Prostate gland (tissue), 2 donors: ENCODE data around the gene DLGAP1. TPM values are rescaled to one million over a fixed set of nuclear protein-coding genes. Genes with fewer than 3 reads are reported as not detected.

ENCODE experiments used
- DNase-seq: peaks from one replicate; pipeline ENCODE4 v3.0.0-alpha.2; 2019; ENCODE audit warnings: low spot score
- H3K27ac ChIP-seq, 2 donors: fragments of 200-600 bp; sonication (generic); 2 replicates each; pipeline ENCODE4 v1.5.1; 2017 to 2019
- H3K27me3 ChIP-seq: fragments of 200-600 bp; sonication (generic); replicated peaks from 2 replicates; pipeline ENCODE4 v1.5.1; 2019; ENCODE audit not compliant: insufficient read depth
- H3K36me3 ChIP-seq, 2 donors: fragments of 200-600 bp; sonication (generic); 1 replicate in 1 of 2; 2 replicates in 1 of 2; pipeline versions ENCODE4 v1.5.1 to v1.8.1; 2017 to 2019
- H3K4me1 ChIP-seq: fragments of 200-600 bp; sonication (generic); replicated peaks from 2 replicates; pipeline ENCODE4 v1.5.1; 2019
- H3K4me3 ChIP-seq, 2 donors: fragments of 200-600 bp; sonication (generic); 2 replicates each; pipeline ENCODE4 v1.5.1; 2017 to 2019
- H3K9me3 ChIP-seq: fragments of 200-600 bp; sonication (generic); 2 replicates; pipeline ENCODE4 v1.5.1; 2017
- CTCF ChIP-seq, 4 experiments: fragments of 200-600 bp in 2 of 4; fragments of 450-650 bp in 2 of 4; sonication (generic) in 2 of 4; IDR thresholded peaks; 1 replicate in 3 of 4; 2 replicates in 1 of 4; pipeline ENCODE4 v1.5.1; 2016 to 2019; ENCODE audit warnings: antibody characterized with exemption in 4 of 4, mild to moderate bottlenecking in 2 of 4, moderate library complexity in 2 of 4
- POLR2A ChIP-seq: fragments of 450-650 bp; IDR thresholded peaks from one replicate; pipeline ENCODE4 v1.6.1; 2016; ENCODE audit warnings: antibody characterized with exemption, mild to moderate bottlenecking
- POLR2AphosphoS5 ChIP-seq: sonication (generic); formaldehyde crosslinking; IDR thresholded peaks from one replicate; pipeline ENCODE4 v1.6.1; 2017; ENCODE audit warnings: antibody characterized with exemption
- WGBS: methylation state at CpG from one replicate; pipeline ENCODE4 v1.1.5; 2018; 5-methylcytosine and 5-hydroxymethylcytosine counted together
- intact Hi-C: fragments of 100-400 bp; cut with DNase I; formaldehyde crosslinking; loops from one replicate; pipeline ENCODE4 v1.14.2; 2022
- total RNA-seq, 2 donors: library from RNA; depleted of rRNA; stranded (reverse); fragments of >200 nt; gene quantifications; one replicate each; pipeline ENCODE4 v1.1.0, GENCODE V29; 2016

Gene DLGAP1
- total RNA-seq, 2 donors from 2014 or later = 42.2 to 66.7 TPM

DNA sequence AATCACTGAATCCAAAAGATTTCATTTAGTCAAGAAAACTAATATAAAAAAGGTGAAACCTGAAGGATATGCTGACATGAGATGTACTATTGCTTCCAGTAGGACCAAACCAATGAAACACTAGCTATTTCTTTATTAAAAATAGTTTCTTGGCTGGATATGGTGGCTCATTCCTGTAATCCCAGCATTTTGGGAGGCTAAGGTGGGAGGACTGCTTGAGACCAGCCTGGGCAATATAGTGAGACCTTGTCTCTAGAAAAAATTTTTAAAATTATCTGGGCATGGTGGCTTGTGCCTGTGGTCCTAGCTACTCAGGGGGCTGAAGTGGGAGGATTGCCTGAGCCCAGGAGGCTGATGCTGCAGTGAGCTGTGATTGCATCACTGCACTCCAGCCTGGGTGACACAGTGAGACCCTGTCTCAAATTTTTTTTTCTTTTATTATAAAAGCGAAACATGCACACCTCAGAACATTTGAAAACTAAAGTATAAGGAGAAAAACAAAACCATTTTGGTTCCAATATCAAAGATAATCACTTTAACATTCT, 738.9 kb downstream of the DLGAP1 start:
- no peak for DNase-seq
- intact Hi-C loops = no loop called here
- TF ChIP-seq POLR2AphosphoS5 = no peak
- TF ChIP-seq POLR2A = no peak
- no peak for TF ChIP-seq CTCF (IDR thresholded peaks at IDR 0.05)
- no peak overlapping the region for H3K4me3 ChIP-seq
- H3K9me3 ChIP-seq = no peaks in the 10 kb centered on the region
- WGBS = 94% methylated on average over 1 of the region's 1 CpG
- no peaks in the 10 kb centered on the region for H3K36me3 ChIP-seq
- no peaks in the 10 kb centered on the region for H3K4me1 ChIP-seq
- no peak overlapping the region for H3K27ac ChIP-seq
- H3K27me3 ChIP-seq = no peaks in the 10 kb centered on the region

DNA sequence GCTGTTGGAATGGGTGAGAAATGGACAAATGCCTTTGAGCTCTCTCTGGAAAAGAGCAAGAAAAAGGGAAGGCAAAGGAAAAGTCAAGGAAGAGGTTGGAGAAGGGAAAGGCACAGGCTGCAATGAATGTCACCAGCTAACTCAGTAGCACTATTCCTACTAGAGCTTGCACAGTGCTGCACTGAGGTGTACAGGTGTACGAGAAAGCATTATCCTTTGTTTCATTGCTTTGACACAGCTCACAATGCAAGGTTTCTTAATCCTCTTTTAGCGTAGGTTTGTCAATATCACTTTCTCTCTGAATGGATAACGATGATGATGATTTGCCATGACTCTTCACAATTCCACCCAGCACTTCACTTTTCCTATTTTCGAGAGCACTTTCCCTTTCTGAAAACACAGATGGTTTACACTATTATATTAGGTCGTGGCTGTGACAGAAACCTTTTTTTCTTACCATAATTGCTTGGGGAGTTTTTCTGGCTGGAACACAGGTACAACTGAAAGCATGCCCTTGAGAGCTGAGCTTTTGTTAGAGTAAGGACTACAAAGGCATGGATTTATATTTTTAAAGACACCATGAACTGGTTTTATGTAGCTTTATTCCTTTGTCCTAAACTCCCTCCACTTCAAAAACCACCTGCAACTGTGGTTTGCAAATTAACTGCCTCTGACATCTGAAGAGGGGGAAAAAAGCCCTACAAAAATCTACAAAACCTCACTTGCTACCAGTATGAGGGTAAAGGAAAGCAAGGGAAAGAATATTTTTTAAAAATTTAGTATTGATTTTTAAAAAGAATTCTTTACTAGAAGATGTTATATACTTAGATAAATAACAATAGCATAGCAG, 739.7 kb downstream of the DLGAP1 start:
- intact Hi-C loops = no loop called here
- Histone ChIP-seq H3K4me1 (no peaks in the 10 kb centered on the region), H3K36me3 (no peaks in the 10 kb centered on the region), H3K9me3 (no peaks in the 10 kb centered on the region), H3K27ac (no peak overlapping the region), H3K4me3 (no peak overlapping the region), H3K27me3 (no peaks in the 10 kb centered on the region)
- WGBS = 33% methylated on average over 5 of the region's 5 CpGs
- no peak for DNase-seq
- TF ChIP-seq CTCF (IDR thresholded peaks at IDR 0.05) (no peak), POLR2AphosphoS5 (no peak), POLR2A (no peak)

DNA sequence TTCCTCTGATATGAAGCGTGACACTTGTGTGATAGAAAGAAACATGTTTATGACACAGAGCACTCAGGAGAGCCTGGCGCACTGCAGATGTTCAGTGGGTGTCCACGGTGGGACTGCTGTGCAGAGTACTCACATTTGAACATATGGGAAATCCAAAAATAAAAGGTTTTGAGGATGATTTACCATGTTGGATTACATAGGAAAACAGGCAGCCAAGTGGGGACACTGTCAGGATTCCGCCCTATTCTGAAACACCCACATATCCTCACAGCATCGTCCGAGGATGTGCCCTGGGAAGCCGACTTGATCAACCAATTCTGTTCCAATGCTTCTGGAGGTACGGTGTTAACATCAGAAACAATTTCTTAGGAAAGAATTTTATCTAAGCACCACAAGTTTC, 741.4 kb downstream of the DLGAP1 start:
- no peak overlapping the region for H3K27ac ChIP-seq

DNA sequence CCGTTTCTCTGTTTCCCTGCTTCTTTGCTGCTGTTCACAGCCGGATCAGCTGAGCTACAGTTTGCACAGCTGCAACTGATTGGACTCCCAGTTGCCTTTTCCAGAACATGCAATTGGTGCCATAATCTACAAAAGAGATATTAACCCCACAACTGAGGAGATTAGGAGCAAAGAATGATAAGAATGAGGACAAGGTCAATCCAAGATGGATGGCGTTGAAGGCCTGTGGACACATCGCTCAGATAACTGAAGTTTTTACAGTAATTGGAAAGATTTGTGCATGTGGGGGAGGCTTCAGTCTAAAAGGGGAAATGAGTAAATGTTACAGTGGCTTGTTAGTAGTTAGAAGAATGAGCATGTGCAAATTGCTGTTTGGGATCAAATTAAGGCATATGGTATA, 741.9 kb downstream of the DLGAP1 start:
- H3K36me3 ChIP-seq = no peaks in the 10 kb centered on the region
- H3K27me3 ChIP-seq = no peaks in the 10 kb centered on the region
- DNase-seq = no peak
- no peak overlapping the region for H3K27ac ChIP-seq
- H3K9me3 ChIP-seq = no peaks in the 10 kb centered on the region
- intact Hi-C loops = no loop called here
- H3K4me3 ChIP-seq = no peak overlapping the region
- WGBS = 78% methylated on average over 4 of the region's 4 CpGs
- H3K4me1 ChIP-seq = no peaks in the 10 kb centered on the region
- TF ChIP-seq POLR2A (no peak), CTCF (IDR thresholded peaks at IDR 0.05) (no peak), POLR2AphosphoS5 (no peak)

More for the DNA sequence above, 741.4 kb downstream of the DLGAP1 start:
- Histone ChIP-seq H3K36me3 (no peaks in the 10 kb centered on the region), H3K4me3 (no peak overlapping the region), H3K4me1 (no peaks in the 10 kb centered on the region), H3K9me3 (no peaks in the 10 kb centered on the region), H3K27me3 (no peaks in the 10 kb centered on the region)
- intact Hi-C loops = no loop called here
- TF ChIP-seq POLR2A (no peak), CTCF (IDR thresholded peaks at IDR 0.05) (no peak), POLR2AphosphoS5 (no peak)
- no peak for DNase-seq
- WGBS = 94% methylated on average over 8 of the region's 8 CpGs

GRCh38 chr18:3712491-3712890, 742.6 kb downstream of the DLGAP1 start:
- 91% methylated on average over 5 of the region's 5 CpGs for WGBS
- no peak overlapping the region for H3K4me3 ChIP-seq
- no peaks in the 10 kb centered on the region for H3K4me1 ChIP-seq
- no peaks in the 10 kb centered on the region for H3K36me3 ChIP-seq
- DNase-seq = no peak
- no peak for TF ChIP-seq CTCF (IDR thresholded peaks at IDR 0.05)
- TF ChIP-seq POLR2AphosphoS5 = no peak
- no peaks in the 10 kb centered on the region for H3K9me3 ChIP-seq
- intact Hi-C loops = no loop called here
- no peak overlapping the region for H3K27ac ChIP-seq
- no peaks in the 10 kb centered on the region for H3K27me3 ChIP-seq
